ENCODE results near the gene UBB. TPM values are rescaled to one million over a fixed set of nuclear protein-coding genes. Genes with fewer than 3 reads are reported as not detected.
"Not testable (repeated sequence)": the region's sequence is repeated elsewhere in the genome, so short reads cannot be mapped to it uniquely, and the experiment has no call there.

Gene UBB
- total RNA-seq, 1 donor from 2014 or later, result 1,408 TPM

DNA sequence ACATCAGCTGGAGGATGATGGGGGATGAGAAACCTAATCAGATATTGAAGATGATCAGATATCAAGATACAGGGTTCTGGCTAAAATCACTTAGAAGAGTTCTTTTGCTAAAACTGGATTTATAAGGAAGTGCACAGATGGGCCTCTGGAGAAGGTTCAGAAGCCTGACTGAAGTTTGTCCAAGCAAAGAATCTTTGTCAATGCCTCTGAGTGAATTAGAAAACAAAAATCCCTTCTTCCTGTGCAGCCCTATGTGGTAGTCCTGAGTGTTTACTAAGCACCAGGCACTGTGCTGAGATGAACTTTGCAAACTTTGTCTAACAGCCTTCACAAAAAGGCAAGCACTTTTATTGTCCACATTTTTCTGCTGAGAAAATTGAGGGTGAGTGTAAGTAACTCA lies 16.3 kb upstream of the UBB start:
- ATAC-seq (ENCODE audit: poor library complexity) (no peak), DNase-seq (no peak)
- intact Hi-C loops (cut with DNase I), result no loop called here

DNA sequence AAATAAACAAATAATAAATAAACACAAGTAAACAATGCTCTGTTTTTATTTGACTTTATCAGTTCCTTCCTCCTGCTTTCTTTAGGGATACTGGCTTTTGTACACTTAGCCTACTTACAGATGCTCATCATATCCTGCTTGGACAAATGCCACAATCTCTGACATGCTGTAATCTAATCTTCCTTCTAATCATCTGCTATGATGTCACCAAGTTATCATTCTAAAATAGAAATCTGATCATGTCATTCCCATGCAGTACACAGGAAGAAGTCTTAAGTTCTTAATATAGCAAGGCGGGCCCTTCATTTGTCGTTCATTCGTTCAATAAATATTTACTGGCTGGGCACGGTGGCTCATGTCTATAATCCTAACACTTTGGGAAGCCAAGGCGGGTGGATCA lies 9.1 kb upstream of the UBB start:
- DNase-seq, result no peak
- intact Hi-C loops (cut with DNase I), result no loop called here
- ATAC-seq (ENCODE audit: poor library complexity), result peak; percentile 10

DNA sequence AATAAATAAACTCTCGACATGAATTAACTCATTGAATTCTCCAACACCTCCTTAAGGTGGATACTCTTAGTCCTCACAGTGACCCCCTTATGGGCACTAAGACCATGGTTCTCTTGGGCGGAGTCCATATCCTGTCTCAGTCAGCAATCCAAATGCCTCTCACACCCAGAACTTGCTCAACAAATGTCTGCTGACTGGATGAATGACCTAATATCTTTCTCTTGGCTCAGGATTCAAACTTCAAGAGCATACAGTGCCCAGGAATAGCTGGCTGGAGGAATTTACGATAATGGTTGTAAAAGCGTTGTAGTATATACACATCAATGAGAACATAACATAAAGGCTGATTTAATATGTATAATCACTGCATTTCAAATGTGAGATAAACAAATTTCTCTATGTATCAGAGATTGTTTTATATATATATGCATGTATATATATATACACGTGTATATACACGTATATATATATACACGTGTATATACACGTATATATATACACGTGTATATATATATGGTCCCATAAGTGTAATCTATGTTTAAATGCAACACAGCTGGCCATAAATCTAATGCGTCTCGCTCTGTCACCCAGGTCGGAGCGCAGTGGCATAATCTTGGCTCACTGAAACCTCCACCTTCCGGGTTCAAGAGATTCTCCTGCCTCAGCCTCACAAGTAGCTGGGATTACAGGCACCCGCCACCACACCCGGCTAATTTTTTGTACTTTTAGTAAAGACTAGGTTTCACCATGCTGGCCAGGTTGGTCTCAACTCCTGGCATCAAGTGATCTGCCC lies 6.5 kb upstream of the UBB start:
- intact Hi-C loops (cut with DNase I), result no loop called here
- peak; percentile 93 for ATAC-seq (ENCODE audit: poor library complexity)
- no peak for DNase-seq

DNA sequence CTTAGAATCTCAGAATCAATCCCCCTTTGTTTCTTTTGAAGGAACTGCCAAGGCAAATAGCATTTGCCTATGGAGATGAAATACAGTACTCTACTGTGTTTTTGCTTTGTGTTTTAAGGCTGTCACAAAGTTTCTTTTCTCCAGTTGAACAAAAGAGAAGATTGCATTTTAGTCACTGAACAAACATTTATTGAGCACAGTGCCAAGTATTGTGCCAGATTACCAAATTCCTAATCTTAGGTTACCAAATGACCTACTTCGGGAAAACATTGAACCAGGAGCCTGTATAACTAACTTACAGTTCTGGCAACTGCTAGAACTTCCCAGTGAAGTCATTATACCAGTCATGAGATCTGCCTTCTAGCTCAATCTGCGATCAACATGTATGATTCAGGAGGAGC lies 3.0 kb upstream of the UBB start:
- DNase-seq (no peak), ATAC-seq (ENCODE audit: poor library complexity) (no peak)
- intact Hi-C loops (cut with DNase I), result no loop called here

DNA sequence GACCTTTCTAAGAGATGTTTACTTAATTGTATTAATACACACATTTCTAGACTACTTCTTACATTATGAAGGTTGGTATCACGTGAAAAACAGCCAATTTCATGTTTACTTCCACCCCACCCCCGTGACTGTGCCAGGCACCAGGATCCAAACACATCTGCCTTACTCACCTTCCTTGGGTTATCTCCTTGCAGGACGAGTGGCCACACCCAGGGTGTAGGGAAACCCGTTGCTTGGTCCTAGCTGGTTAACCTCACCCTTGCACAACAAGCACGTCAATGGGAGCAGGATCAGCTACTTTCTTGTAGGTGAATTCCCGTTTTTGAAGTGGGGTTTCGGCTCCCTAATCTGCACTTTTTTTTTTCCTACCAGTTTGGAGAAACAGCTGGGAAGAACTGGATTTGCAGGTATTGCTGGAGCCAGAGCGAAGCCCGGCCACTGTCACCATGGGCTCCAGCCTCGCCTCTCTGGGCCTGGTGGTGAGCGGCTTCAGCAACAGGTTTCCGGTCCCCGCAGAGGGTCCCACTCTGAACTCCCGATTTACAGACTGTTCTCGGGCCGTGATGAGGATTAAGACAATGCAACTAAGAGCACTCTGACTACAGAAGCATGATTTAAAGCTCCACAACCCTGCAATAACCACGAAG lies 2.1 kb upstream of the UBB start:
- ATAC-seq (ENCODE audit: poor library complexity) (no peak), DNase-seq (no peak)
- intact Hi-C loops (cut with DNase I), result no loop called here

DNA sequence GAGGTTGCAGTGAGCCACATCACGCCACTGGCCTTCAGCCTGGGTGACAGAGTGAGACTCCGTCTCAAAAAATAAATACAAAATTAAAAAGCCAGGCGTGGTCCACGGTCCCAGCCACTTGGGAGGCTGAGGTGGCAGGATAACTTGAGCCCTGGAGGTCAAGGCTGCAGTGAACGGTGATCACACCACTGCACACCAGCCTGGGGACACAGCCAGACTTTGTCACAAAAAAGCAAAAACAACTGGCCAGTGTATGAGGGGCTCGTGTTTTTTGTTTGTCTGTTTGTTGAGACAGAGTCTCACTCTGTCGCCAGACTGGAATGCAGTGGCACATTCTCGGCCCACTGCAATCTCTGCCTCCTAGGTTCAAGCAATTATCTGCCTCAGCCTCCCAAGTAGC lies 1.2 kb upstream of the UBB start:
- DNase-seq (no peak), ATAC-seq (ENCODE audit: poor library complexity) (no peak)
- intact Hi-C loops (cut with DNase I), result no loop called here

DNA sequence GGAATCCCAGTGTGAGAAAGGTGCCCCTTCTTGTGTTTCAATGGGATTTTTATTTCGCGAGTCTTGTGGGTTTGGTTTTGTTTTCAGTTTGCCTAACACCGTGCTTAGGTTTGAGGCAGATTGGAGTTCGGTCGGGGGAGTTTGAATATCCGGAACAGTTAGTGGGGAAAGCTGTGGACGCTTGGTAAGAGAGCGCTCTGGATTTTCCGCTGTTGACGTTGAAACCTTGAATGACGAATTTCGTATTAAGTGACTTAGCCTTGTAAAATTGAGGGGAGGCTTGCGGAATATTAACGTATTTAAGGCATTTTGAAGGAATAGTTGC lies 567 bp downstream of the UBB start:
- ATAC-seq (ENCODE audit: poor library complexity), result no peak
- no peak for DNase-seq
- intact Hi-C loops (cut with DNase I), result no loop called here

DNA sequence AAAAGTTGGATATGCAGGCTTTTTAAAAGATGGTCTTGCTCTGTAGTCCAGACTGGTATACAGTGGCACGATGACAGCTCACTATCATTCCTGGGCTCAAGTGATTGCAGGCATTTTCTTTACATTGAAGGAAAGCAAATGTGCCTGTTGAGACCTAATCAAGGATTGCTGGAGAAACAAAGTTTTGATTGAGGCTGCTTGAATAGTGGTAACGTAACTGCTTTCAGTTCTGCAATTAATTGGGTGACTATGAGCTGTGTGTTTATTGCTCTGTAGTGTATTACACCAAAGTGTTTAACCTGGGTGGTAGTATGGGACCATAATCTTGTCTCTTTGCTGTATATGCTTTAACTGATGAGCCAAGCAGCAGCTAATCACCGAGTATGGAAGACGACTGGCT lies 2.3 kb downstream of the UBB start:
- ATAC-seq (ENCODE audit: poor library complexity) (no peak), DNase-seq (no peak)
- intact Hi-C loops (cut with DNase I), result no loop called here

DNA sequence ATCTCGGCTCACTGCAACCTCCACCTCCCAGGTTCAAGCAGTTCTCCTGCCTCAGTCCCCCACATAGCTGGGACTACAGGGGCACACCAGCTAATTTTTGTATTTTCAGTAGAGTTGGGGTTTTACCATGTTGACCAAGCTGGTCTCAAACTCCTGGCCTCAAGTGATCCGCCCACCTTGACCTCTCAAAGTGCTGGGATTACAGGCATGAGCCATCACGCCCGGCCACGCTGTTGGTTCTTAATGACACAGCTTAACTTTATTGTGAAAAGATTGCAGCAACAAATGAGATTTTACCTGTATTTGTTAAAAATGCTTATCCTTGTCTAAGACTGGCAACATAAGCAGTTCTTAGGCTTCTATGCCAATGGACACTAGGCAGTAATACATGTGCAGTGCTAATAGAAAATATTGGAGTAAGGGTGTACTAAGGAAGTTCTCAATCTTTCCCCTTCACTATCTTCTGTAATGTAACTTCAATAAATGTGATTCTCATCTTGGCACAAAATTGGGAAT lies 2.9 kb downstream of the UBB start:
- no peak for DNase-seq
- intact Hi-C loops (cut with DNase I), result no loop called here
- ATAC-seq (ENCODE audit: poor library complexity), result no peak

DNA sequence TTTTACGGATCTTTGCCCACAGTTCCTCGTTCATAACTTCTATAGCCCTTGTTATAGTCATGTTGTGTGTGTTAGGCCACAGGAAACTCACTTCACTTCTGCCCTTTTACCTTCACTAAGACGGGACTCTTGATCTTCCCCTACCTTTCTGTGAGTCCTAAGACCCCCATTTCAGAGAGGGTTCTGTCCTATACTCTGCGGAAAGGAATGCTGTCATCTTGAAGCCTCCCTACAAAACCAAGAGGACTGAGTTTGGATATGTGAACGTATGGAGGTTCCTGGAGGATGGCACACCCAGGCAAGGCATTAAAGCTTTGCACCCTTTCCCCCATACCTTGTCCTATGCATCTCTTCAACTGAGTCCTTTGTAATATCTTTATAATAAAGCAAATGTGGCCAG lies 3.7 kb downstream of the UBB start:
- ATAC-seq (ENCODE audit: poor library complexity) (no peak), DNase-seq (no peak)
- intact Hi-C loops (cut with DNase I), result no loop called here

DNA sequence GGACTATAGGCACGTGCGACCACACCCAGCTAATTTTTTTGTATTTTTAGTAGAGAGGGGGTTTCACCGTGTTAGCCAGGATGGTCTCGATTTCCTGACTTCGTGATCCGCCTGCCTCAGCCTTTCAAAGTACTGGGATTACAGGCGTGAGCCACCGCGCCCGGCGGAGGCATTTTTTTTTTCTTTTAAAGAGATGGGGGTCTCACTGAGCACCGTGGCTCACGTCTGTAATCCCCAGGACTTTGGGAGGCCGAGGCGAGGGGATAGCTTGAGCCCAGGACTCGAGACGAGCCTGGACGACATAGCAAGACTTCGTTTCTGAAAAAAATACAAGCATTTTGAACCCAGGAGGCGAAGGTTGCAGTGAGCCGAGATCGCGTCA lies 5.2 kb downstream of the UBB start:
- intact Hi-C loops (cut with DNase I), result loop anchor here (5.0 kb wide), 1 partner anchor 56 kb away; no protein-coding TSS in a partner anchor
- not testable (repeated sequence) for DNase-seq; ATAC-seq (ENCODE audit: poor library complexity)

DNA sequence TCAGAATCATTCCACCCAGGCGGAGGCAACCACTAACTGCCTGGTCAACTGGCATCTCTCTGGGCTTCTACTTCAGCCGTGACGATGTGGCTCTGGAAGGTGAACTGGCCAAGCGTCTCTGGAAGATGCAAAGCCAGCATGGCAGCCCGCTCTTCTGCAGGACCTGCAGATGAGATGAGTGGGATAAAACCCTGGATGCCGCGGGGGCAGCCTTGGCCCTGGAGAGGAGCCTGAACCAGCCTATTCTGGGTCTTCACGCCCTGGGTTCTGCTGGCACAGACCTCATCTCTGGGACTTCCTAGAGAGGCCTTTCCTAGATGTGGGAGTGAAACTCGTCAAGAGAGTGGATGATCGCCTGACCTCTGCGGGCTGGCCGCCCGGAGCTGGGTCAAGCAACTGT lies 10.6 kb downstream of the UBB start:
- ATAC-seq (ENCODE audit: poor library complexity), result no peak
- no peak for DNase-seq
- intact Hi-C loops (cut with DNase I), result no loop called here

DNA sequence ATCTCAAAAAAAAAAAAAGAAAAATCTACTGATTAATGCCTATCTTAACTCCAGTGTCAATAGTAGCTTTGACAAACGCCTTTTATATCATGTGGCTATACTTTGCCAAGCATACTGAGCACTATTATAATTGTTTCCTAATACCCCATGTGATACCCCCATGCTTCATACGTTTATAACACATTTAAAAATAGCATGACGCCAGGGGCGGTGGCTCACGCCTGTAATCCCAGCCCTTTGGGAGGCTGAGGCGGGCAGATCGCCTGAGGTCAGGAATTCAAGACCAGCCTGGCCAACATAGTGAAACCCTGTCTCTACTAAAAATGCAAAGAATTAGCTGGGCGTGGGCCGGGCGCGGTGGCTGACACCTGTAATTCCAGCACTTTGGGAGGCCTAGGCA lies 11.6 kb downstream of the UBB start:
- ATAC-seq (ENCODE audit: poor library complexity); DNase-seq; intact Hi-C loops (cut with DNase I): not testable (repeated sequence)

DNA sequence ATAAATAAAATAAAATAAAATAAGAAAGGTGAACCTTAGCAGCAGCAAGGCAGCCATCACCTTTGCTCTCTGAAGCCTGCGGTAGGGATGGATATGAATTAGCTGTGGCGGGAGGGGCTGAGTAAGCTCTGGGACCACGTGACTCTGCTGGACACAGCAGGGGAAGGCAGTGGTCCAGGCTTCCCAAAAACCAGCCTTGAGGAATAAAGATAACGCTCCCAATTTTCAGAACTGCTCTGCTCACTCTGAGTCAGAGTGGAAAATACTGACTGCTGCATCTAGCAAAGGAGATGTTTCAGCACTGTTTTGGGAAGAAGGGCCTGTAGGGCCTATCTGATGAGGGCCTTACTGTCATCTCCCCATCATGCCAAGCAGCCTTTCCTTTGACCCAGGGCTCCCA lies 15.0 kb downstream of the UBB start:
- intact Hi-C loops (cut with DNase I), result not testable (repeated sequence)
- peak; percentile 73 for ATAC-seq (ENCODE audit: poor library complexity)
- DNase-seq, result peak; percentile 57

DNA sequence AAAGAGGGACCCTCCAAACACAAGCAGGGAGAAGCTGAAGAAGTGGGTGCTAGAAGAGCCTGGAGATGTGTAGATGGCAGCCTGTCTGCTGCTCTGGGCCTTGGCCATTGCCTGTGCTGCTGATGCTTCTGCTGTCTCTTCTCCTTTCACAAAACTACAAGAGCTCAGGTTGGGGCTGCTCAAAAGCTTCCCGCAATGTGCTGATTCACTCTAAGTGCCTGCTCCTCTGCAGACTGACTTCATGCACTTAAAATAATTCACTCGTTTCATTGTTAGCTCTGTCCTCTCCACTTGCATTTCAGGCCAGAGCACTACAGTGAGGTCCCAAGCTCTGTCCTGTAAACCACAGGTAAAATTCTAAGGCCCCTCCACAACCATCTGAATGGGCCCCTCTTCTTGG lies 15.8 kb downstream of the UBB start:
- DNase-seq; intact Hi-C loops (cut with DNase I): not testable (repeated sequence)
- peak; percentile 85 for ATAC-seq (ENCODE audit: poor library complexity)

DNA sequence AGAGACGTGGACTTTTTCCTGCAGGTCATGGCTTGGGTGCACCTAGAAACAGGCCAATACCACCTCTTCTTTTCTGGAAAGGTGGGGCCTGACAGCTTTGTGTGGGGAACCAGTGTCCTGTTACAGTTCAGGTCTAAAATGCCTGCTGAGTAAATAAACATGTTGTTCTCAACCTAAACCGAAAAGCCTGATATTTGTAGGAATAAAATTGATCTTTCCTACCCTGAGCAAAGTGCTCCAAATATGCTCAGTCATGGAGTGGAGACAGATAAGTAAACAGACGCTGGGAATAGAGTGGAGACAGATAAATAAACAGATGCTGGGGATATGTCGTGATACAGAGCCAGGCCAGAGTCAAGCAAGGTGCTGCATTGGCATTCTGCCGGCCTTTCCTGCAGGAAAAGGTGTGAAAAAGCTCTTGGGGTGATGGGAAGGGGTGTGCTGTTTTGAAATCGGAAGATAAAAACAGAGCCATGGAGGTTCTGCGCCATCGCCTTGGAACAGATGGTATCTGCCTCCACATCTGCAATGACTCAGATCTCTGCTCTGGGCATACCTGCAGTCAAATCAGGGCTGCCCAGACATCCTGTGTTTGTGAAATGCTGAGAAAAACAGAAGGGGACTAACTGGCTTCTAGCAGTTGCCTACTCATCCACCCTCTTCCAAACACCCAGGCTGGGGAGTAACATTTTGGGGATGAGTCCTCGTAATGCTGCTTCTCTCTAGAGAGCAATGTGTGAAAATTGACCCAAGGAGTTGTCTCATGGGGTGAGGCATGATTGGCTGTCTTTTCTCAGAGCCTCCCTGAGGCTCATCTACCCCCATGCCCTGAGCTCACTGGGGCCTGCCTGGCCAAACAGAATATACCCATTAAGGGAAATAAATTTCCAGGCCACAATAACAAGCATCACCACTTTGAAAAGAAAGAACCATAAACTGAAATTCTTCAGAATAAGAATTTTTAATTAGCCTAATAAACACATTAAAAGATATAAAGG lies 17.7 kb downstream of the UBB start:
- DNase-seq (no peak), ATAC-seq (ENCODE audit: poor library complexity) (no peak)

DNA sequence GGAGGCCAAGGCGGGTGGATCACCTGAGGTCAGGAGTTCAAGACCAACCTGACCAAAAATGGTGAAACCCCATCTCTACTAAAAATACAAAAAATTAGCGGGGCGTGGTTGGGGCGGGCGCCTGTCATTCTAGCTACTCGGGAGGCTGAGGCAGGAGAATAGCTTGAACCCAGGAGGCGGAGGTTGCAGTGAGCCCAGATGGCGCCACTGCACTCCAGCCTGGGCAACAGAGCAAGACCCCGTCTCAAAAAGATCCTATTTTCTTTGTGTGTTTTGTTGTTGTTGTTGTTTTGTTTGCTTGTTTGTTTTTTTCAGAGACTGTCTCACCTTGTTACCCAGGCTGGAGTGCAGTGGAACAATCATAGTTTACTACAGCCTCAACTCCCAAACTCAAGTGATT lies 23.0 kb downstream of the UBB start:
- ATAC-seq (ENCODE audit: poor library complexity); DNase-seq; intact Hi-C loops (cut with DNase I): not testable (repeated sequence)

More for the DNA sequence above, 17.7 kb downstream of the UBB start:
- intact Hi-C loops (cut with DNase I), result no loop called here

DNA sequence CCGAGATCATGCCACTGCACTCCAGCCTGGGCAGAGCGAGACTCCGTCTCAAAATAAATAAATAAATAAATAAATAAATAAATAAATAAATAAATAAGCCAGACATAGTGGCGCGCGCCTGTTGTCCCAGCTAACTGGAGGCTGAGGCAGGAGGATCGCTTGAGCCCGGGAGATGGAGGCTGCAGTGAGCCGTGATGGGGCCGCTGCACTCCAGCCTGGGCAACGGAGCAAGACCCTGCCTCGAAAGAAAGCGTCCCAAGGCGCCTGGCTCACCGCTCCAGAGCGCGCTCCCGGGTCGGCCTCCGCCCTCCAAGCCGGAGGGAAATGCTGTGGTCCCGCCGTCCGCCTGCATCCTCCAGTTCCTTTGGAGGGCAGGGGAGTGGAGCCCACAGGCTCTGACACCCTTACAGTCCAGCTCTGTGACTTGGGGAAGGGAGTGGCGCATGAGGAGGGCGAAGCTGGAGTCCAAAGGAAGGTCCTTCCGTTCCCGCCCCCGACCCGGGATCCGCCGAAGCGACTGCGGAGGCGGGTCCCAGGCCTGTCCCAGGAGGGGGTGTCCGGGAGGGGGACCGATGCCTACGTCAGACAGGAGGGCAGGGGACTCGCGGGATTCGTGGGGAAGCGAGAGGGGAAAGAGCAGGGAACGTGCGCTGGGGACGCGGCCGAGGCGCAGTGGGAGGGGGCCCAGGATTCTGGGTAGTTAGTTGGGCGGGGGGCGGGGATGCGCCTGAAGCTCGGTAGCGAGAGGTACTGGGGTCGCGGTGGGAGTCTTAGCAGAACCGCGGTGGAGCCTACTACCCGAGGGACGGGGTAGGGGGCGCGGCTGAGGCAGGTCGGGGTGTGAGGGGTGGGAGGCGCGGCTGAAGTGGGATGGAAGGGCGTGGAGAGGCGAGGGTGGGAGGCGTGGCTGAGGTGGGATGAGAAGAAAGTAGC lies 26.1 kb downstream of the UBB start:
- intact Hi-C loops (cut with DNase I), result no loop called here
- peak; percentile 73 for ATAC-seq (ENCODE audit: poor library complexity)
- DNase-seq, result peak; percentile 65
